Activated T-cell treated with anti-CD3 and anti-CD28 coated beads, Interleukin-2, amount 50 U/mL, for 24 hours (primary cell): Measurements from ENCODE around the gene TREML2.
A peak's percentile ranks its signal among the peaks of the same experiment; 100 is the strongest.

ENCODE experiments used
- DNase-seq: peaks from one replicate; pipeline ENCODE4 v3.0.0-alpha.2; 2020
- H3K27ac Mint-ChIP-seq: 2 replicates; pipeline ENCODE4 v1.8.0; 2020; ENCODE audit warnings: mild to moderate bottlenecking, mixed read lengths
- H3K27me3 Mint-ChIP-seq: 2 replicates; pipeline ENCODE4 v1.8.0; 2020; ENCODE audit warnings: mixed read lengths
- H3K36me3 Mint-ChIP-seq: 2 replicates; pipeline ENCODE4 v1.8.0; 2020; ENCODE audit warnings: low read depth, mixed read lengths
- H3K4me1 Mint-ChIP-seq: 2 replicates; pipeline ENCODE4 v1.8.0; 2020; ENCODE audit warnings: low read depth, mixed read lengths
- H3K4me3 Mint-ChIP-seq: 2 replicates; pipeline ENCODE4 v1.8.0; 2020; ENCODE audit warnings: mild to moderate bottlenecking, moderate library complexity, mixed read lengths
- H3K9me3 Mint-ChIP-seq: 2 replicates; pipeline ENCODE4 v1.8.0; 2020; ENCODE audit warnings: mixed read lengths

Gene TREML2

GRCh38 chr6:41222513-41222912 lies 21.6 kb upstream of the TREML2 start:
- no peak for DNase-seq
- H3K27me3 Mint-ChIP-seq: peaks cover 4% of the 10 kb centered on the region
- H3K36me3 Mint-ChIP-seq: no peaks in the 10 kb centered on the region
- no peak overlapping the region for H3K4me3 Mint-ChIP-seq
- peaks cover 7% of the 10 kb centered on the region for H3K9me3 Mint-ChIP-seq
- H3K4me1 Mint-ChIP-seq: no peaks in the 10 kb centered on the region
- H3K27ac Mint-ChIP-seq: no peak overlapping the region

DNA sequence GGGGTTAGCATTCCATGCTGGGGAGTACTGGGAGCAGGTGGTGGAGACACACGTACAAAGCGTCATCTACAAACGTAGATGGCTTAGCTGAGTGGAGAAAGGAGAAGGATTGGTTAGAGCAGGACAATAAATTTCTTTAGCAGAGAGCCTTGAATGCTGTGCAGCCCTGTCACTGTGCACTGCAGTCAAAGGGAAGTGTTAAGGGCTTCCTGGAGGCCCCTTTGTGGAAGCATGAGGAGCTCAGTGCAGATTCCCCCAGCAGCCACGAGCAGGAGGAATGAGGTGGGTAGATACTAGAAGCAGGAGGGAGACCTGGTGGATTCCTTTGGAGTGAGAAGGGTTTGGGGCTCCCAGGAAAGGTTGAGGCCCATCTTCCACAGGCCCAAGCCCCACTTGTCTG lies 21.1 kb upstream of the TREML2 start:
- H3K27ac Mint-ChIP-seq: no peak overlapping the region
- no peak overlapping the region for H3K4me3 Mint-ChIP-seq
- H3K4me1 Mint-ChIP-seq: no peaks in the 10 kb centered on the region
- no peaks in the 10 kb centered on the region for H3K36me3 Mint-ChIP-seq
- peaks cover 7% of the 10 kb centered on the region for H3K9me3 Mint-ChIP-seq
- DNase-seq: no peak
- no peaks in the 10 kb centered on the region for H3K27me3 Mint-ChIP-seq

DNA sequence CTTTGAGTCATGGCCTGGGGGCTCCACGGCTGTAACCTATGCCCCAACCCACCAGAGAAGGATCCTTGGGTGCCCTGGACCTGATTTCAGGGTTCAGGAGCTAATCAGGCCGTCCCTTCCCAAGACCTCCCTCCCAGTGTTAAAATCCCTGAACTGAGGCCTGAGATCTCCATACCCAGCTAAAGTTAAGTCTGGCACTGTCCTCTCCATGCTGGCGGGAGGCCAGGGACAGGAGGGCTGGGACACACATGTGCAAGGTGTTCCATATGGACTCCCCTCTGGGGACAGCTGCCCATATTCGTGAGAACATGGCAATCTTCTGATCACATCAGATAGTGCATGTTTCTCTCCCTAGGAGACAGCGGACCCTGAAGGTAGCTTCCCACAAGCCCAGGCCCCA lies 15.7 kb upstream of the TREML2 start:
- Mint-ChIP-seq H3K4me1 (no peaks in the 10 kb centered on the region), H3K36me3 (no peaks in the 10 kb centered on the region), H3K9me3 (peaks cover 20% of the 10 kb centered on the region), H3K4me3 (no peak overlapping the region), H3K27me3 (no peaks in the 10 kb centered on the region), H3K27ac (no peak overlapping the region)
- DNase-seq: no peak

GRCh38 chr6:41215777-41216176 lies 14.8 kb upstream of the TREML2 start:
- H3K4me1 Mint-ChIP-seq: no peaks in the 10 kb centered on the region
- H3K27me3 Mint-ChIP-seq: no peaks in the 10 kb centered on the region
- H3K4me3 Mint-ChIP-seq: no peak overlapping the region
- H3K27ac Mint-ChIP-seq: no peak overlapping the region
- H3K9me3 Mint-ChIP-seq: peaks cover 20% of the 10 kb centered on the region
- no peak for DNase-seq
- H3K36me3 Mint-ChIP-seq: no peaks in the 10 kb centered on the region

DNA sequence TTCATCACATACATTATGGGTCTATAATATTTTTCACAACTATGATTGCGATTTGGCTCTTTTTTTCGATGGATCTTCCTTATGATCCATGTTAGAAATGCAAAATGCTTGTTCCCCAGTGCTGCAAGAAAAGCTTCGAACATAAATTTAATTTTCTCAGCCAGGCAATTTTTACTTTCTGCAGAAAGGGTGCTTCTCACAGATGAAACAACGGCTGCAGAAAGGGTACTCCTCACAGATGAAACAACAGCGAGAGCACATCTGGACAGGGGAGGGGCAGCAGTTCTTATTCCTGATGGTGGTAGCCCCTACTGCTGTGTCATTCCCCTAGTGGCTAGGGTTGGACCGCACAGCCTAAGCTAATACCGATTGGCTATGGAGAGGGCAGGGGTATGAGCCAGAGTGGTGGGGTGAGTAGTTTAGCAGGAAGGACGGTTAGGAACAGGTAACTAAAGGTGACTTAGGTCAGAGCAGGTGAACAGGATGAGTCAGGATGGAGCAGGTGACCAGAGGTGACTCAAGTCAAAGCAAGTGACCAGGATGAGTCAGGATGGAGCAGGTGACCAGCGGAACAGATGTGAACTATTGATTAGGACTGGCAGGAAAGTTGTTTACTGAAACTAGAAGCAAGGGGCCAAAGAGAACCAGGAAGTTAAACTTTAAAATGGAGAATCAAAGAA lies 13.8 kb upstream of the TREML2 start:
- DNase-seq: no peak
- peaks cover 13% of the 10 kb centered on the region for H3K9me3 Mint-ChIP-seq
- no peak overlapping the region for H3K27ac Mint-ChIP-seq
- no peaks in the 10 kb centered on the region for H3K36me3 Mint-ChIP-seq
- no peak overlapping the region for H3K4me3 Mint-ChIP-seq
- H3K27me3 Mint-ChIP-seq: no peaks in the 10 kb centered on the region
- no peaks in the 10 kb centered on the region for H3K4me1 Mint-ChIP-seq

- H3K9me3 Mint-ChIP-seq: peaks cover 9% of the 10 kb centered on the region
- no peak for DNase-seq
- no peak overlapping the region for H3K4me3 Mint-ChIP-seq
- H3K36me3 Mint-ChIP-seq: no peaks in the 10 kb centered on the region
- H3K27ac Mint-ChIP-seq: no peak overlapping the region
- no peaks in the 10 kb centered on the region for H3K27me3 Mint-ChIP-seq
- peaks cover 6% of the 10 kb centered on the region for H3K4me1 Mint-ChIP-seq
Measured at GRCh38 chr6:41209547-41210320, 8.8 kb upstream of the TREML2 start.

GRCh38 chr6:41208439-41209106 lies 7.6 kb upstream of the TREML2 start:
- no peaks in the 10 kb centered on the region for H3K36me3 Mint-ChIP-seq
- H3K27me3 Mint-ChIP-seq: no peaks in the 10 kb centered on the region
- no peak overlapping the region for H3K4me3 Mint-ChIP-seq
- H3K27ac Mint-ChIP-seq: no peak overlapping the region
- peaks cover 2% of the 10 kb centered on the region for H3K9me3 Mint-ChIP-seq
- peaks cover 6% of the 10 kb centered on the region for H3K4me1 Mint-ChIP-seq
- no peak for DNase-seq

GRCh38 chr6:41204156-41204555 lies 3.2 kb upstream of the TREML2 start:
- H3K27ac Mint-ChIP-seq: no peak overlapping the region

DNA sequence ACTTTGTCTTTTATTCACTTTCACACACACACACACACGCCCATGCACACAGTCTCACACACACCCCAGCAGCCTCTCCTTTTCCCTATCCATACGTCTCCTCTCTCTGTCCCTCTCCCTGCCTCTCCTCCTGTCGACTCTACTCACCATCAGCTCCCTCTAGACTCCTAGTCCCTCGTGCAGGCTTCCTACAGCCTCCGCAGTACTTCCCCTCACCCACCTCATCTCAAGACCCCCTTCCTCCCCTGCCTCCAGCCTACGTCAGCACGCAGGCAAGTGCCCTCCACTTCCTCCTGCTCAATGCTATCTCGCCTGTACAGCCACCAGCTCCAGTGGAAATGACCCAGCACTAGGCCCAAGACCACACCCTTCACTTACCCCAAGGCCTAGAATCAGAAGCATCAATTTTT lies 820 bp upstream of the TREML2 start:
- no peak for DNase-seq
- H3K4me3 Mint-ChIP-seq: peak overlapping the region; percentile 63
- H3K27me3 Mint-ChIP-seq: no peaks in the 10 kb centered on the region
- H3K36me3 Mint-ChIP-seq: no peaks in the 10 kb centered on the region
- H3K27ac Mint-ChIP-seq: peak overlapping the region; percentile 94
- no peaks in the 10 kb centered on the region for H3K9me3 Mint-ChIP-seq
- peaks cover 47% of the 10 kb centered on the region for H3K4me1 Mint-ChIP-seq

More at GRCh38 chr6:41204156-41204555, 3.2 kb upstream of the TREML2 start:
- Mint-ChIP-seq H3K4me1 (peaks cover 45% of the 10 kb centered on the region), H3K4me3 (no peak overlapping the region), H3K9me3 (peaks cover 2% of the 10 kb centered on the region), H3K36me3 (no peaks in the 10 kb centered on the region), H3K27me3 (no peaks in the 10 kb centered on the region)
- DNase-seq: no peak

DNA sequence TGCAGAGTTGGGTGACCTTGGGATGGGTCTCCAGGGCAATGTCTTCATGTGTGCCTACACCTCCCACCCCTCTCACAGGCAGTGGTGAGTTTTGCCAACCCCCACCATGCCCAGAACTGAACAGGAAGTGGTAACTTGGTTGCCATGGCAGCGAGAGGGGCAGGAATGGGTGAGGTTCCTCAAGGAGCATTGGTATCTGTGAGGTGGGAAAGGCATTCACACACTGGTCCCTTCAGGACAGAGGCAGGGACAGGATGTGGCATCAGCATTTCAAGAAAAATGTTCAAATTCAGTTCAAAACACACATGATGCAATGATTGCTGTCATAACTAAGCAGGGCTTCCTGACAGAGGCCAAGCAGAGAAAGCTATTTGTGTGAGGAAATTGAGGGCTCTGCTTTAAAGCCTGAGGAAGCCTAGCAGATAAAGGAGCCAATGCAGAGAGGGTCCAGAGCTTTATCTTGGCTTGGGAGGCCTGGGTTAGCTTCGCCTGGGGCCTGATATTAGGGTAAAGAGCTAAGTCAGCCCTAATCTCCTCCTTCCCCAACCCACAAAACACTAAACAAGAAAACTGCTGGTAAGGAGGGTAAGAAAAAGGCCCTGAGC lies 551 bp downstream of the TREML2 start:
- H3K4me1 Mint-ChIP-seq: peaks cover 47% of the 10 kb centered on the region
- H3K27me3 Mint-ChIP-seq: no peaks in the 10 kb centered on the region
- H3K4me3 Mint-ChIP-seq: peak overlapping the region; percentile 63
- H3K27ac Mint-ChIP-seq: peak overlapping the region; percentile 94
- no peaks in the 10 kb centered on the region for H3K9me3 Mint-ChIP-seq
- H3K36me3 Mint-ChIP-seq: no peaks in the 10 kb centered on the region
- DNase-seq: peak; percentile 63

DNA sequence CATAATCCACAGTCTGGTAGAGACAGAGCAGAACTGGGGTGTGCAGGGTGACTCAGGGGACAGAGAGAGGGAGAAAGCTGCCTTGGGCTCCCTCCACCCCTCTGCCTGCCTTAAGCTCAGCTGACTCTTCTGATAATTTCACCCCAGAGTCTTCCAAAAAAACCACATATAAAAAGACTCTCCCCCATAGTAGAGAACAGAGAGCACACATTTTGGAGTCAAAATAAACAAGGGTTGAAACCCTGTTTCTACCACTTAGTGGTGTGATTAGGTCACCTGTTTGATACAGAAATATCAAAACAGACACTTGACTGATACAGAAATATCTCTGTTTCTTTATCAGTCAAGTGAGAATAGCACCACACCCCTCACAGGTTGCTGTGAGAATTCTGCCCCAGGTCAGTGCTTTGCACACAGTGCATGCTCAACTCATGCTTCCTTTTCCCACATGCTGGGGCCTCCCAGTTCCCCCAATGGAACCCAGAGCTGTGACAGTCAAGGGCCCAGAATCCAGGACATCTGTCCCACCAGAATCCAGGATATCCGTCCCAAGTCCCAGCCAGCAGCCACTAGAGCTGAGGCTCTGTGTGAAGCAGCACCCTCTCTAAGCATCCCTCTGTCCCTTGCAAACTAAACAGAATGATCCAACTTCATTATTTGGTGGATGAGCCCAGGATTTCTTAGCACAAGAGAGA lies 1.2 kb downstream of the TREML2 start:
- no peaks in the 10 kb centered on the region for H3K27me3 Mint-ChIP-seq
- peak; percentile 55 for DNase-seq
- H3K4me3 Mint-ChIP-seq: peak overlapping the region; percentile 63
- H3K4me1 Mint-ChIP-seq: peaks cover 50% of the 10 kb centered on the region
- peak overlapping the region; percentile 94 for H3K27ac Mint-ChIP-seq
- H3K36me3 Mint-ChIP-seq: no peaks in the 10 kb centered on the region
- H3K9me3 Mint-ChIP-seq: no peaks in the 10 kb centered on the region

- no peak for DNase-seq
- H3K4me3 Mint-ChIP-seq: no peak overlapping the region
- no peak overlapping the region for H3K27ac Mint-ChIP-seq
- H3K36me3 Mint-ChIP-seq: no peaks in the 10 kb centered on the region
- peaks cover 46% of the 10 kb centered on the region for H3K4me1 Mint-ChIP-seq
- no peaks in the 10 kb centered on the region for H3K27me3 Mint-ChIP-seq
- H3K9me3 Mint-ChIP-seq: no peaks in the 10 kb centered on the region
Measured at GRCh38 chr6:41197234-41197633, 3.7 kb downstream of the TREML2 start.

- Mint-ChIP-seq H3K27me3 (no peaks in the 10 kb centered on the region), H3K36me3 (peaks cover 4% of the 10 kb centered on the region), H3K4me3 (no peak overlapping the region), H3K27ac (no peak overlapping the region), H3K4me1 (peaks cover 20% of the 10 kb centered on the region), H3K9me3 (peaks cover 6% of the 10 kb centered on the region)
- no peak for DNase-seq
Measured at GRCh38 chr6:41194386-41194785, 6.6 kb downstream of the TREML2 start.

GRCh38 chr6:41193884-41194283 lies 7.1 kb downstream of the TREML2 start:
- peaks cover 15% of the 10 kb centered on the region for H3K4me1 Mint-ChIP-seq
- DNase-seq: no peak
- H3K4me3 Mint-ChIP-seq: no peak overlapping the region
- H3K9me3 Mint-ChIP-seq: peaks cover 8% of the 10 kb centered on the region
- H3K36me3 Mint-ChIP-seq: peaks cover 4% of the 10 kb centered on the region
- H3K27me3 Mint-ChIP-seq: no peaks in the 10 kb centered on the region
- H3K27ac Mint-ChIP-seq: no peak overlapping the region
